WTC11 (cell line): ENCODE results near the gene SPATC1L. TPM values are rescaled to one million over a fixed set of nuclear protein-coding genes. Genes with fewer than 3 reads are reported as not detected.
A peak's percentile ranks its signal among the peaks of the same experiment; 100 is the strongest.

Source experiments
- ATAC-seq: fragments of 200-7000 bp; cut with Tn5 transposase; 2 replicates; pipeline ENCODE4 v1.10.0; 2021; ENCODE audit warnings: mild to moderate bottlenecking, moderate library complexity
- CTCF ChIA-PET: fragments of 300-600 bp; sonication (Branson Sonifier 250); formaldehyde crosslinking; loops from one replicate; lab custom pipeline; 2021; ENCODE audit warnings: antibody characterized with exemption; lab: Charles Lee
- POLR2A ChIA-PET: fragments of 350-600 bp; sonication (Branson Sonifier 250); formaldehyde crosslinking; loops from one replicate; lab custom pipeline; 2021; ENCODE audit warnings: antibody characterized with exemption; lab: Charles Lee
- DNase-seq: peaks from one replicate; pipeline ENCODE4 v3.0.0; 2021; ENCODE audit warnings: low spot score
- H3K27ac Mint-ChIP-seq: 2 replicates; pipeline ENCODE4 v1.8.0; 2021; ENCODE audit warnings: mixed read lengths
- H3K27me3 Mint-ChIP-seq: 2 replicates; pipeline ENCODE4 v1.8.0; 2021; ENCODE audit warnings: low read depth, mild to moderate bottlenecking, moderate library complexity, mixed read lengths
- H3K36me3 Mint-ChIP-seq: 2 replicates; pipeline ENCODE4 v1.8.0; 2021; ENCODE audit warnings: mixed read lengths
- H3K4me1 Mint-ChIP-seq: 2 replicates; pipeline ENCODE4 v1.8.0; 2022; ENCODE audit warnings: mixed read lengths
- H3K4me3 Mint-ChIP-seq: 2 replicates; pipeline ENCODE4 v1.8.0; 2021; ENCODE audit warnings: mild to moderate bottlenecking, moderate library complexity, mixed read lengths
- H3K9me3 Mint-ChIP-seq: 2 replicates; pipeline ENCODE4 v1.8.0; 2021; ENCODE audit warnings: mixed read lengths
- AFF4 ChIP-seq: sonication (generic); formaldehyde crosslinking; IDR thresholded peaks from 2 replicates; pipeline ENCODE4 v1.8.1; 2023; ENCODE audit warnings: mild to moderate bottlenecking, missing genetic modification reagents, borderline replicate concordance
- E2F4 ChIP-seq: sonication (generic); formaldehyde crosslinking; IDR thresholded peaks from 2 replicates; pipeline ENCODE4 v1.8.1; 2022; ENCODE audit warnings: low read depth, mild to moderate bottlenecking, moderate library complexity, missing genetic modification reagents, borderline replicate concordance
- EMX1 ChIP-seq: fragments of 250-450 bp; sonication (Bioruptor Pico); IDR thresholded peaks from 2 replicates; pipeline ENCODE4 v1.8.0; 2021; ENCODE audit warnings: mild to moderate bottlenecking
- ERG ChIP-seq: fragments of 250-450 bp; sonication (Bioruptor Pico); IDR thresholded peaks from 2 replicates; pipeline ENCODE4 v1.8.0; 2021; ENCODE audit warnings: mild to moderate bottlenecking
- FOXK1 ChIP-seq: sonication (generic); formaldehyde crosslinking; IDR thresholded peaks from 2 replicates; pipeline ENCODE4 v1.8.0; 2022; ENCODE audit warnings: mild to moderate bottlenecking, moderate library complexity, missing genetic modification reagents
- FOXP1 ChIP-seq: sonication (generic); formaldehyde crosslinking; IDR thresholded peaks from 2 replicates; pipeline ENCODE4 v1.8.0; 2022; ENCODE audit warnings: missing genetic modification reagents, mild to moderate bottlenecking, moderate library complexity, borderline replicate concordance
- MXD4 ChIP-seq: fragments of 250-450 bp; sonication (Bioruptor Pico); IDR thresholded peaks from 2 replicates; pipeline ENCODE4 v1.8.0; 2021; ENCODE audit warnings: mild to moderate bottlenecking, moderate library complexity, borderline replicate concordance
- NFE2L1 ChIP-seq: sonication (generic); formaldehyde crosslinking; IDR thresholded peaks from 2 replicates; pipeline ENCODE4 v1.8.1; 2023; ENCODE audit warnings: missing genetic modification reagents
- NR2C2 ChIP-seq: sonication (generic); formaldehyde crosslinking; IDR thresholded peaks from 2 replicates; pipeline ENCODE4 v1.8.0; 2022; ENCODE audit warnings: mild to moderate bottlenecking, missing genetic modification reagents
- RORB ChIP-seq: fragments of 250-450 bp; sonication (Bioruptor Pico); IDR thresholded peaks from 2 replicates; pipeline ENCODE4 v1.9.0; 2021; ENCODE audit warnings: mild to moderate bottlenecking
- TCF7 ChIP-seq: sonication (generic); formaldehyde crosslinking; IDR thresholded peaks from 2 replicates; pipeline ENCODE4 v1.8.0; 2022; ENCODE audit warnings: mild to moderate bottlenecking, low read depth, missing genetic modification reagents, moderate library complexity
- TP53 ChIP-seq: sonication (generic); formaldehyde crosslinking; IDR thresholded peaks from 2 replicates; pipeline ENCODE4 v1.8.1; 2023; ENCODE audit warnings: mild to moderate bottlenecking, missing genetic modification reagents
- USF2 ChIP-seq: sonication (generic); formaldehyde crosslinking; IDR thresholded peaks from 2 replicates; pipeline ENCODE4 v1.8.1; 2023; ENCODE audit warnings: mild to moderate bottlenecking, missing genetic modification reagents, moderate library complexity
- ZBTB21 ChIP-seq: sonication (generic); formaldehyde crosslinking; IDR thresholded peaks from 2 replicates; pipeline ENCODE4 v1.8.1; 2023; ENCODE audit warnings: mild to moderate bottlenecking, missing genetic modification reagents, borderline replicate concordance
- ZNF138 ChIP-seq: sonication (generic); formaldehyde crosslinking; conservative IDR thresholded peaks from 2 replicates; pipeline ENCODE4 v1.8.1; 2022; ENCODE audit warnings: mild to moderate bottlenecking, moderate library complexity, missing genetic modification reagents
- ZNF263 ChIP-seq: sonication (generic); formaldehyde crosslinking; IDR thresholded peaks from 2 replicates; pipeline ENCODE4 v1.8.1; 2022; ENCODE audit warnings: low read depth, mild to moderate bottlenecking, moderate library complexity, missing genetic modification reagents
- ZNF423 ChIP-seq: fragments of 250-450 bp; sonication (Bioruptor Pico); IDR thresholded peaks from 2 replicates; pipeline ENCODE4 v2.1.2; 2022; ENCODE audit warnings: mild to moderate bottlenecking, moderate library complexity
- ZNF425 ChIP-seq: fragments of 250-450 bp; sonication (Bioruptor Pico); conservative IDR thresholded peaks from 2 replicates; pipeline ENCODE4 v1.9.0; 2021; ENCODE audit warnings: mild to moderate bottlenecking
- total RNA-seq: library from RNA; stranded (reverse); gene quantifications from 3 replicates; pipeline ENCODE4 v1.2.3, GENCODE V29; 2021

SPATC1L gene
- total RNA-seq, 1 experiment from 2014 or later: 61.7 TPM

- no peak overlapping the region for H3K4me3 Mint-ChIP-seq
- POLR2A ChIA-PET: interaction anchor here (0.6 kb wide), 1 partner anchor 1261 kb away, joined by 3 read pairs; no protein-coding TSS in a partner anchor
- no peak for TF ChIP-seq RORB (CRISPR knock-in tag)
- DNase-seq: no peak
- no peak for ATAC-seq
- peaks cover 16% of the 10 kb centered on the region for H3K4me1 Mint-ChIP-seq
- peaks cover 6% of the 10 kb centered on the region; the same call in 1 of the 2 replicates for H3K9me3 Mint-ChIP-seq
- peaks cover 44% of the 10 kb centered on the region for H3K36me3 Mint-ChIP-seq
- no peaks in the 10 kb centered on the region for H3K27me3 Mint-ChIP-seq
- CTCF ChIA-PET: interaction anchor here (2.2 kb wide), 1 partner anchor 48 kb away, joined by 7 read pairs; no protein-coding TSS in a partner anchor
- no peak overlapping the region; the same call in 1 of the 2 replicates for H3K27ac Mint-ChIP-seq
These were observed 7.0 kb upstream of the SPATC1L start for GRCh38 chr21:46191257-46191685.

- ChIA-PET CTCF (interaction anchor here (2.2 kb wide), 1 partner anchor 48 kb away, joined by 7 read pairs; no protein-coding TSS in a partner anchor), POLR2A (interaction anchor here (0.6 kb wide), 1 partner anchor 1261 kb away, joined by 3 read pairs; no protein-coding TSS in a partner anchor)
- Mint-ChIP-seq H3K36me3 (peaks cover 37% of the 10 kb centered on the region), H3K27me3 (no peaks in the 10 kb centered on the region), H3K4me1 (peaks cover 17% of the 10 kb centered on the region), H3K9me3 (peaks cover 6% of the 10 kb centered on the region; the same call in 1 of the 2 replicates), H3K4me3 (no peak overlapping the region), H3K27ac (no peak overlapping the region)
- no peak for ATAC-seq
- no peak for DNase-seq
- TF ChIP-seq USF2 (CRISPR knock-in tag): no peak
- TF ChIP-seq ZNF263 (CRISPR knock-in tag): no peak
These were observed 6.4 kb upstream of the SPATC1L start for GRCh38 chr21:46190491-46191131.

GRCh38 chr21:46189959-46190490, 5.8 kb upstream of the SPATC1L start:
- Mint-ChIP-seq H3K9me3 (peaks cover 6% of the 10 kb centered on the region; the same call in 1 of the 2 replicates), H3K4me3 (no peak overlapping the region), H3K36me3 (peaks cover 33% of the 10 kb centered on the region), H3K4me1 (peaks cover 22% of the 10 kb centered on the region), H3K27ac (0 out of 2 replicates have a peak overlapping the region, but pooled peaks have one; percentile 49), H3K27me3 (no peaks in the 10 kb centered on the region)
- DNase-seq (no peak), ATAC-seq (no peak)
- TF ChIP-seq EMX1: no peak
- no peak for TF ChIP-seq AFF4 (CRISPR knock-in tag)
- TF ChIP-seq TCF7 (CRISPR knock-in tag): no peak
- no peak for TF ChIP-seq E2F4 (CRISPR knock-in tag)
- TF ChIP-seq TP53 (CRISPR knock-in tag): no peak
- no peak for TF ChIP-seq USF2 (CRISPR knock-in tag)
- no peak for TF ChIP-seq ZBTB21 (CRISPR knock-in tag)
- TF ChIP-seq FOXK1 (CRISPR knock-in tag): no peak
- TF ChIP-seq ZNF423: no peak
- TF ChIP-seq FOXP1 (CRISPR knock-in tag): no peak
- no peak for TF ChIP-seq ERG (CRISPR knock-in tag)
- no peak for TF ChIP-seq NR2C2 (CRISPR knock-in tag)
- TF ChIP-seq MXD4 (CRISPR knock-in tag): no peak
- TF ChIP-seq ZNF138 (CRISPR knock-in tag): no peak
- no peak for TF ChIP-seq NFE2L1 (CRISPR knock-in tag)
- TF ChIP-seq ZNF425: no peak
- ChIA-PET POLR2A (no interaction called here), CTCF (interaction anchor here (1.2 to 2.2 kb wide), 2 partner anchors 37 to 47 kb away, joined by 4 to 7 read pairs; no protein-coding TSS in a partner anchor)
